Measurements from ENCODE around the gene ATF6. TPM values are rescaled to one million over a fixed set of nuclear protein-coding genes. Genes with fewer than 3 reads are reported as not detected.

ATF6 gene
- total RNA-seq, 1 experiment from 2014 or later, result 20.9 TPM

DNA sequence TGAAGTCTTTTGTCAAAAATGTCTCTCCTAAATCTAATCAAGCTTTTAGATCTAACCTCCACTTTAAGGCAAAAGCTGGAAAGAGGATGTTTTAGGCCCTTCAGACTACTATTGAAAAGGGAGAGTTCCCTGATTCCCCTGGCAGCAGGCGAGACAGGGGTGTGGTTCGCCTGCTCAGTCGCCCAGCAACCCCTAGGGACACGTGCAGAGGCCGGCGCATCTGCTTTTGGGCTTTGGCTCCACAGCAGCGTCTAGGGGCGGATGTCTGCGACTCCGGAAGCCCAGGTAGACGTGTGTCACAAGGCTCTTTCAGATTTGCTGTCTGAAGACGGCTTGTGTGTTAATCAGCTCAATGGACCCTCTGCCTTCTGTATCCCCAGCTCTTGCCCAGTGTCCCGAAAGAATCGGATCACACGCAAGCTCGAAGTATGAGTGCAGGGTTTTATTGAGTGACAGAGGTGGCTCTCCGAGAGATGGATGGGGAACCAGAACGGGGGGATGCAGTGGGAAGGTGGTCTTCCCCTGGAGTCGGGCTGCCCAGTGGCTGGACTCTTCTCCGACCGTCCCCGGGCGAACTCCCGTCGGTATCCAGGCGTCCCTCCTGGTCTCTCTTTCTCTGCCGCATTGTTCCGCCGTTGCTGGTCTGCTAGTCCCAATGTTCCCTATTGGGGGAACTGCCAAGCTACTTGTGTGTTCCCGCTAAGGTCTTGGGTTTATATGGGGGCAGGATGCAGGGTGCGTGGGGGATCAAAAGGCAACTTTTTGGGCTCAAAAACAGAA, 212.1 kb downstream of the ATF6 start:
- no peak overlapping the region for H3K27ac ChIP-seq (ENCODE audit: low read depth, low read length)
- POLR2A ChIA-PET, result no interaction called here
- BruUV-seq (replicated peaks), result no TSS peak
- TF ChIP-seq POLR2AphosphoS5 (IDR thresholded peaks at IDR 0.05; ENCODE audit: low read depth, low read length), result no peak
- no peak for TF ChIP-seq EZH2 (IDR thresholded peaks at IDR 0.05)
- no peak for TF ChIP-seq SRF (IDR thresholded peaks at IDR 0.05; ENCODE audit: low read depth)
- TF ChIP-seq, protein P1, sequence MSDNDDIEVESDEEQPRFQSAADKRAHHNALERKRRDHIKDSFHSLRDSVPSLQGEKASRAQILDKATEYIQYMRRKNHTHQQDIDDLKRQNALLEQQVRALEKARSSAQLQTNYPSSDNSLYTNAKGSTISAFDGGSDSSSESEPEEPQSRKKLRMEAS (IDR thresholded peaks at IDR 0.05), result no peak
- TF ChIP-seq CBX3 (IDR thresholded peaks at IDR 0.05; ENCODE audit: low read depth), result no peak
- RAD21 ChIA-PET (ENCODE audit: low non-redundant PET in 1 of 2, low total read pairs in 2 of 2, uncharacterized antibody in 2 of 2, unreplicated experiment in 2 of 2), result no interaction called here
- CTCF ChIA-PET, result no interaction called here
- no peaks in the 10 kb centered on the region for H3K36me3 ChIP-seq (ENCODE audit: control insufficient read depth in 1 of 2, insufficient read depth in 2 of 2, low read length in 2 of 2)
- no peaks in the 10 kb centered on the region for H3K9me3 ChIP-seq (ENCODE audit: control insufficient read depth in 1 of 2, insufficient read depth in 1 of 2, low read depth in 1 of 2, low read length in 2 of 2)
- no peak overlapping the region for H2AFZ ChIP-seq (ENCODE audit: low read depth, low read length, poor library complexity, severe bottlenecking)
- H4K20me1 ChIP-seq (ENCODE audit: insufficient read depth), result no peaks in the 10 kb centered on the region
- no peak overlapping the region for H3K4me3 ChIP-seq (replicated peaks in 1 of 2; ENCODE audit: low read depth in 1 of 2, low read length in 2 of 2)
- intact Hi-C loops (cut with micrococcal nuclease), result no loop called here
- H3K79me2 ChIP-seq (ENCODE audit: insufficient read depth, low read length), result no peaks in the 10 kb centered on the region
- no peaks in the 10 kb centered on the region for H3K4me1 ChIP-seq (ENCODE audit: control insufficient read depth in 1 of 2, insufficient read depth in 2 of 2, low read length in 2 of 2)
- H3K27me3 ChIP-seq (ENCODE audit: insufficient read depth, low read length), result no peaks in the 10 kb centered on the region
- no peak overlapping the region for H3K9ac ChIP-seq (ENCODE audit: low read length)
- no peak for ATAC-seq
- no peak overlapping the region for H3K4me2 ChIP-seq (ENCODE audit: low read length)
- no peaks in the 10 kb centered on the region for H3K9me2 ChIP-seq (ENCODE audit: insufficient read depth)
- DNase-seq (ENCODE audit: low read depth, low spot score), result no peak

DNA sequence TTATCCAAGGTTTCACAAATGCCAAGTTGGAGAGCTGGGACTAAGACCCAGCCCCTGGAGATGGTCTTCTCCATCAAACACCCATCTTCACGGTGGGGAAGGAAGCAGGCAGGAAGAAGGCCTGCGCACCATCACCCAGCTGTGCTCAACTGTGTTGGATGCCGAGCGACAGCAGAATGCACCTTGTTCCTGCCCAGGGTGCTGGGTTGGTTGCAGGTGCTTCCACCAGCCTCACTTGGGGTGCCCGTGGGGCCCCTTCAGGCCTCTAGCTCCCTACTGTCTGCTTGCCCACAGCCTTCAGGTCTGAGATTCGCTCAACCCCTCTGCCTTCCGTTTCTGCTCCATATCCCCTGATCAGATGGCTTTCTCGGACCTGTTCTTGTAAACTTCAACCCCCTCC, 215.0 kb downstream of the ATF6 start:
- H4K20me1 ChIP-seq (ENCODE audit: insufficient read depth), result no peaks in the 10 kb centered on the region
- H3K27ac ChIP-seq (ENCODE audit: low read depth, low read length), result no peak overlapping the region
- no peak for ATAC-seq
- ChIA-PET CTCF (no interaction called here), POLR2A (no interaction called here), RAD21 (ENCODE audit: low non-redundant PET in 1 of 2, low total read pairs in 2 of 2, uncharacterized antibody in 2 of 2, unreplicated experiment in 2 of 2) (no interaction called here)
- no peak overlapping the region for H3K4me2 ChIP-seq (ENCODE audit: low read length)
- H3K4me1 ChIP-seq (ENCODE audit: control insufficient read depth in 1 of 2, insufficient read depth in 2 of 2, low read length in 2 of 2), result no peaks in the 10 kb centered on the region
- no peaks in the 10 kb centered on the region for H3K9me2 ChIP-seq (ENCODE audit: insufficient read depth)
- no peaks in the 10 kb centered on the region for H3K79me2 ChIP-seq (ENCODE audit: insufficient read depth, low read length)
- no peak overlapping the region for H3K9ac ChIP-seq (ENCODE audit: low read length)
- no peak overlapping the region for H2AFZ ChIP-seq (ENCODE audit: low read depth, low read length, poor library complexity, severe bottlenecking)
- intact Hi-C loops (cut with micrococcal nuclease), result no loop called here
- H3K36me3 ChIP-seq (ENCODE audit: control insufficient read depth in 1 of 2, insufficient read depth in 2 of 2, low read length in 2 of 2), result no peaks in the 10 kb centered on the region
- BruUV-seq (replicated peaks), result no TSS peak
- no peak overlapping the region for H3K4me3 ChIP-seq (replicated peaks in 1 of 2; ENCODE audit: low read depth in 1 of 2, low read length in 2 of 2)
- no peaks in the 10 kb centered on the region for H3K9me3 ChIP-seq (ENCODE audit: control insufficient read depth in 1 of 2, insufficient read depth in 1 of 2, low read depth in 1 of 2, low read length in 2 of 2)
- DNase-seq (ENCODE audit: low read depth, low spot score), result no peak
- no peaks in the 10 kb centered on the region for H3K27me3 ChIP-seq (ENCODE audit: insufficient read depth, low read length)
- TF ChIP-seq POLR2A (IDR thresholded peaks at IDR 0.05; ENCODE audit: borderline replicate concordance, extremely low read depth, insufficient read depth, insufficient read length), result no peak
- no peak for TF ChIP-seq SIN3A (IDR thresholded peaks at IDR 0.05; ENCODE audit: low read depth)
- TF ChIP-seq POLR2AphosphoS5 (IDR thresholded peaks at IDR 0.05; ENCODE audit: low read depth, low read length), result no peak
- TF ChIP-seq JUND (IDR thresholded peaks at IDR 0.05), result no peak
- TF ChIP-seq, protein P1 (IDR thresholded peaks at IDR 0.05), result no peak
- no peak for TF ChIP-seq TCF7L2 (IDR thresholded peaks at IDR 0.05; ENCODE audit: borderline replicate concordance, extremely low read depth, insufficient read depth, insufficient read length)
- no peak for TF ChIP-seq SP1 (IDR thresholded peaks at IDR 0.05; ENCODE audit: low read depth)
- TF ChIP-seq EZH2phosphoT487 (IDR thresholded peaks at IDR 0.05; ENCODE audit: borderline replicate concordance), result no peak
- no peak for TF ChIP-seq CBX3 (IDR thresholded peaks at IDR 0.05; ENCODE audit: low read depth)
- no peak for TF ChIP-seq CEBPB (IDR thresholded peaks at IDR 0.05; ENCODE audit: low read depth)
- TF ChIP-seq, protein P2, sequence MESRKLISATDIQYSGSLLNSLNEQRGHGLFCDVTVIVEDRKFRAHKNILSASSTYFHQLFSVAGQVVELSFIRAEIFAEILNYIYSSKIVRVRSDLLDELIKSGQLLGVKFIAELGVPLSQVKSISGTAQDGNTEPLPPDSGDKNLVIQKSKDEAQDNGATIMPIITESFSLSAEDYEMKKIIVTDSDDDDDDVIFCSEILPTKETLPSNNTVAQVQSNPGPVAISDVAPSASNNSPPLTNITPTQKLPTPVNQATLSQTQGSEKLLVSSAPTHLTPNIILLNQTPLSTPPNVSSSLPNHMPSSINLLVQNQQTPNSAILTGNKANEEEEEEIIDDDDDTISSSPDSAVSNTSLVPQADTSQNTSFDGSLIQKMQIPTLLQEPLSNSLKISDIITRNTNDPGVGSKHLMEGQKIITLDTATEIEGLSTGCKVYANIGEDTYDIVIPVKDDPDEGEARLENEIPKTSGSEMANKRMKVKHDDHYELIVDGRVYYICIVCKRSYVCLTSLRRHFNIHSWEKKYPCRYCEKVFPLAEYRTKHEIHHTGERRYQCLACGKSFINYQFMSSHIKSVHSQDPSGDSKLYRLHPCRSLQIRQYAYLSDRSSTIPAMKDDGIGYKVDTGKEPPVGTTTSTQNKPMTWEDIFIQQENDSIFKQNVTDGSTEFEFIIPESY (IDR thresholded peaks at IDR 0.05; ENCODE audit: extremely low read depth, insufficient replicate concordance, low read length), result no peak
- no peak for TF ChIP-seq SRF (IDR thresholded peaks at IDR 0.05; ENCODE audit: low read depth)
- no peak for TF ChIP-seq ELF1 (IDR thresholded peaks at IDR 0.05; ENCODE audit: borderline replicate concordance, low read depth)
- TF ChIP-seq ZFX (IDR thresholded peaks at IDR 0.05), result no peak
- TF ChIP-seq, protein P3, sequence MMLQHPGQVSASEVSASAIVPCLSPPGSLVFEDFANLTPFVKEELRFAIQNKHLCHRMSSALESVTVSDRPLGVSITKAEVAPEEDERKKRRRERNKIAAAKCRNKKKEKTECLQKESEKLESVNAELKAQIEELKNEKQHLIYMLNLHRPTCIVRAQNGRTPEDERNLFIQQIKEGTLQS (IDR thresholded peaks at IDR 0.05), result no peak
- no peak for TF ChIP-seq RAD21 (IDR thresholded peaks at IDR 0.05; ENCODE audit: low read depth)
- no peak for TF ChIP-seq YY1 (IDR thresholded peaks at IDR 0.05; ENCODE audit: extremely low read depth, insufficient replicate concordance, low read depth, low read length)

Measured in HCT116 (cell line).